ENCODE data around the gene HACL1. TPM values are rescaled to one million over a fixed set of nuclear protein-coding genes. Genes with fewer than 3 reads are reported as not detected.

HACL1 gene
- polyA plus RNA-seq, 1 of the 3 experiments (the other 2 are of a cell fraction), result 15.1 TPM

- 78% methylated on average over 5 of the region's 5 CpGs for WGBS (ENCODE audit: low lambda C conversion rate)
Observed at GRCh38 chr3:15513810-15514662, 87.3 kb downstream of the HACL1 start.

More at GRCh38 chr3:15513810-15514662, 87.3 kb downstream of the HACL1 start:
- H3K9me2 ChIP-seq, result no peaks in the 10 kb centered on the region
- no peaks in the 10 kb centered on the region for H3K9me3 ChIP-seq
- CTCF ChIA-PET, result interaction anchor here (0.5 to 5.1 kb wide), 3 partner anchors 13 to 137 kb away, joined by 3 to 21 read pairs (median 5); no protein-coding TSS in a partner anchor
- H2AFZ ChIP-seq (ENCODE audit: low read depth), result no peak overlapping the region
- no peak overlapping the region for H3K4me2 ChIP-seq
- DNase-seq, result no peak
- TF ChIP-seq MXI1 (IDR thresholded peaks at IDR 0.05; ENCODE audit: low read depth, low read length), result no peak
- no peak for TF ChIP-seq SMC3 (IDR thresholded peaks at IDR 0.05; ENCODE audit: low read depth, low read length)
- no peak for TF ChIP-seq NRF1 (IDR thresholded peaks at IDR 0.05; ENCODE audit: low read depth, low read length)
- TF ChIP-seq RCOR1 (IDR thresholded peaks at IDR 0.05; ENCODE audit: low read length), result no peak
- no peak for TF ChIP-seq USF1 (IDR thresholded peaks at IDR 0.05; ENCODE audit: borderline replicate concordance, low read depth)
- no peak for TF ChIP-seq EZH2phosphoT487 (IDR thresholded peaks at IDR 0.05; ENCODE audit: borderline replicate concordance, low read depth)
- no peak for TF ChIP-seq GABPA (IDR thresholded peaks at IDR 0.05; ENCODE audit: low read depth)
- TF ChIP-seq FOXJ3 (CRISPR knock-in tag; IDR thresholded peaks at IDR 0.05), result no peak
- no peak for TF ChIP-seq RFX5 (IDR thresholded peaks at IDR 0.05; ENCODE audit: low read length)
- no peak for TF ChIP-seq TCF12 (IDR thresholded peaks at IDR 0.05)
- TF ChIP-seq REST (IDR thresholded peaks at IDR 0.05; ENCODE audit: low read depth, low read length), result no peak
- TF ChIP-seq GATA2 (CRISPR knock-in tag; IDR thresholded peaks at IDR 0.05), result no peak
- no peak for TF ChIP-seq MAX (IDR thresholded peaks at IDR 0.05; ENCODE audit: low read depth)
- no peak for TF ChIP-seq TEAD4 (IDR thresholded peaks at IDR 0.05; ENCODE audit: borderline replicate concordance, insufficient read depth)
- H3K36me3 ChIP-seq (replicated peaks in 1 of 2; ENCODE audit: control insufficient read depth in 1 of 2, insufficient read depth in 2 of 2, low read length in 1 of 2), result no peaks in the 10 kb centered on the region
- H3F3A ChIP-seq (replicated peaks; ENCODE audit: insufficient read depth), result no peaks in the 10 kb centered on the region
- no peak overlapping the region; a peak in 1 of 4 replicates for H3K4me3 ChIP-seq (ENCODE audit: low read depth in 2 of 2, low read length in 1 of 2)
- H3K9ac ChIP-seq, result no peak overlapping the region
- POLR2A ChIA-PET, result no interaction called here
- peaks cover 0 to 19% of the 10 kb centered on the region in 2 experiments; a peak in 1 of 4 replicates for H3K4me1 ChIP-seq (ENCODE audit: control insufficient read depth in 1 of 2, insufficient read depth in 2 of 2, low read depth in 1 of 2, low read length in 1 of 2)
- no peak overlapping the region for H3K27ac ChIP-seq (ENCODE audit: low read depth in 2 of 2, low read length in 1 of 2)
- no peaks in the 10 kb centered on the region for H4K20me1 ChIP-seq (ENCODE audit: insufficient read depth)
- H3K27me3 ChIP-seq (ENCODE audit: insufficient read depth), result no peaks in the 10 kb centered on the region
- H3K79me2 ChIP-seq (ENCODE audit: insufficient read depth), result no peaks in the 10 kb centered on the region
